ENCODE results near the gene MAS1L.

The MAS1L gene

DNA sequence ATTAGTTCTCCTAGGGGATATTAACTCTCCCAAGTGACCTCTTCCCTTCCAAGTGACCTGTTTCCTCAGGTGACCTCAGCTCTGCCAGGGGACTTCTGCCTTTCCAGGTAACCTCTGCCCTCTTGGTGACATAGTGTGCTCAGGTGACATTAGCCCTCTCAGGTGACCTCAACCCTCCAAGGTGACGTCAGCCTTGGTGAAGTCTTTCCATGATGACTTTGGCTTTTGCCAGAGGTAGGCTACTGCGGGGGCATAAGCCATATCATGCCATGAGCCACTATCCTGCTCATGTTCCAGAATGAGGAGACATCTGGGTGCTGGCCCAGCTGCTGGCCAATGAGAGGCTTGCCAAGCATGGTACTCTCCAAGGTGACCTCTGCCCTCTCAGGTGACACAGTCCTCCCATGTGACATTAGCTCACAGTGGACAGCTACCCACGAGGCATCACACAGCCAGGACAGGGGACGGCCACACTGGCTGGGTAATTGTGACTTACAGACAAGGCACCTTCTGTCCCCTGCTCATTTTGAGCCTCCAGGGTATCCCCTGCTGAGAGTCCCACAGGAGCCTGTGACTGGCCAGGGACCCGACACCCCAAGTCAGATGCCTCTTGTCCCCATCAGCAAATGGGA is 40.7 kb upstream of the MAS1L start:
- TF ChIP-seq, protein P1, sequence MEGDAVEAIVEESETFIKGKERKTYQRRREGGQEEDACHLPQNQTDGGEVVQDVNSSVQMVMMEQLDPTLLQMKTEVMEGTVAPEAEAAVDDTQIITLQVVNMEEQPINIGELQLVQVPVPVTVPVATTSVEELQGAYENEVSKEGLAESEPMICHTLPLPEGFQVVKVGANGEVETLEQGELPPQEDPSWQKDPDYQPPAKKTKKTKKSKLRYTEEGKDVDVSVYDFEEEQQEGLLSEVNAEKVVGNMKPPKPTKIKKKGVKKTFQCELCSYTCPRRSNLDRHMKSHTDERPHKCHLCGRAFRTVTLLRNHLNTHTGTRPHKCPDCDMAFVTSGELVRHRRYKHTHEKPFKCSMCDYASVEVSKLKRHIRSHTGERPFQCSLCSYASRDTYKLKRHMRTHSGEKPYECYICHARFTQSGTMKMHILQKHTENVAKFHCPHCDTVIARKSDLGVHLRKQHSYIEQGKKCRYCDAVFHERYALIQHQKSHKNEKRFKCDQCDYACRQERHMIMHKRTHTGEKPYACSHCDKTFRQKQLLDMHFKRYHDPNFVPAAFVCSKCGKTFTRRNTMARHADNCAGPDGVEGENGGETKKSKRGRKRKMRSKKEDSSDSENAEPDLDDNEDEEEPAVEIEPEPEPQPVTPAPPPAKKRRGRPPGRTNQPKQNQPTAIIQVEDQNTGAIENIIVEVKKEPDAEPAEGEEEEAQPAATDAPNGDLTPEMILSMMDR (IDR thresholded peaks at IDR 0.05; ENCODE audit: low read depth, low read length, missing control alignments) = no peak
- no peak overlapping the region for H3K4me3 ChIP-seq (replicated peaks; ENCODE audit: low read depth, low read length)
- DNase-seq (ENCODE audit: extremely low read depth, low read depth) = no peak

DNA sequence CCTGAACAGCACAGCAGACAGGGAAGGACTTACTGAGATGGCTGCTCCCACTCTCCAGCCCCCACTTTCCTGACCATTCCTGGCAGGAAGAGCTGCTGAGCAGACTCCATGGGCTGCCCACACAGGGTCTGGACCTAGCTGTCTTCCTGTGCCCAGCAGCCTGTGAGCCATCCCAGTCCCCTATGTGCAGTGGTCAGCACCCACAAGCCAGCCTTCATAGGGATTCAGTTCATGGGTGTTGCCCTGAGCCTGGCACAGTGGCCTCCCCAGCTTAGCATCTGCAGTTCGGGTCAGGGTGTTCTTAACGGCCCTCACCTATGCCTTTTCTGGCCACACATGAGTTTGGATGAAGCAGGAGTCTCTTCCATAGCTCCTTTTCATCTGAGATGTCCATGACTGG is 39.8 kb upstream of the MAS1L start:
- no peak for DNase-seq (ENCODE audit: extremely low read depth, low read depth)
- H3K4me3 ChIP-seq (replicated peaks; ENCODE audit: low read depth, low read length) = no peak overlapping the region
- TF ChIP-seq, protein P1 (IDR thresholded peaks at IDR 0.05; ENCODE audit: low read depth, low read length, missing control alignments) = no peak

DNA sequence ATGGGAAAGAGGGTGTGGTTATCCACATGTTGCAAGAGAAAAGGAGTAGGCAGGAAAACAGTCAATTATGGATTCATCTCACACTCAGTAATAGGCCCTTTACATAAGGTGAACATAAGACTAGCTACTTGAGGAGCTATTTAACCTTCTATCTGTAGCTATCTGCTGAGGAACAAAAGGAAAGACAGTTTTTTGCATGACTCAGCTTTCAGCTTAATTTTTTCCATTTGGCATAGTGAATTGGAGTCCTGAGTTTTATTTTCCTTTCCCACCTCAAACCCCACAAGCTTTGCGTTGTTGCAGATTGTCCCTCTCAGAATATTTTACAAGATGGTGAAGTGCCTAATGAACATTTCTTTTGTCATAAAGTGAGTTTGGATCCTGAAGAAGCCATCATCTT is 39.4 kb upstream of the MAS1L start:
- TF ChIP-seq, protein P1 (IDR thresholded peaks at IDR 0.05; ENCODE audit: low read depth, low read length, missing control alignments) = no peak
- H3K4me3 ChIP-seq (replicated peaks; ENCODE audit: low read depth, low read length) = no peak overlapping the region
- no peak for DNase-seq (ENCODE audit: extremely low read depth, low read depth)

DNA sequence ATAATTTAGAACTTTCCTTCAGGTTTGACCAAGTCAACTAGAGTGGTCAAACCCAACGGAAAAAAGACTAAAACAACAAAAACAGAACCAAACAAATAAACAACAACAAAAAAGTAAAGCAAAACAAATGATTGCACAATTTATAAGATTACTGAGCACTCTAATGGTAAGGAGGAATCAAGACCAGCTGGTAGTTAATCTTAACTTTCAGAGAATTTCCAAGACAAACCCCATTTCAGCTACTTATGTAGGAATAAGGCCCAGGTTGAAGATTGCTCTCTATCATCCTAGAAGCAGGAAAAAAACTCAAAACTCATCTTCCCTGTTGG is 37.5 kb upstream of the MAS1L start:
- TF ChIP-seq, protein P1 (IDR thresholded peaks at IDR 0.05; ENCODE audit: low read depth, low read length, missing control alignments) = no peak
- no peak overlapping the region for H3K4me3 ChIP-seq (replicated peaks; ENCODE audit: low read depth, low read length)
- no peak for DNase-seq (ENCODE audit: extremely low read depth, low read depth)

DNA sequence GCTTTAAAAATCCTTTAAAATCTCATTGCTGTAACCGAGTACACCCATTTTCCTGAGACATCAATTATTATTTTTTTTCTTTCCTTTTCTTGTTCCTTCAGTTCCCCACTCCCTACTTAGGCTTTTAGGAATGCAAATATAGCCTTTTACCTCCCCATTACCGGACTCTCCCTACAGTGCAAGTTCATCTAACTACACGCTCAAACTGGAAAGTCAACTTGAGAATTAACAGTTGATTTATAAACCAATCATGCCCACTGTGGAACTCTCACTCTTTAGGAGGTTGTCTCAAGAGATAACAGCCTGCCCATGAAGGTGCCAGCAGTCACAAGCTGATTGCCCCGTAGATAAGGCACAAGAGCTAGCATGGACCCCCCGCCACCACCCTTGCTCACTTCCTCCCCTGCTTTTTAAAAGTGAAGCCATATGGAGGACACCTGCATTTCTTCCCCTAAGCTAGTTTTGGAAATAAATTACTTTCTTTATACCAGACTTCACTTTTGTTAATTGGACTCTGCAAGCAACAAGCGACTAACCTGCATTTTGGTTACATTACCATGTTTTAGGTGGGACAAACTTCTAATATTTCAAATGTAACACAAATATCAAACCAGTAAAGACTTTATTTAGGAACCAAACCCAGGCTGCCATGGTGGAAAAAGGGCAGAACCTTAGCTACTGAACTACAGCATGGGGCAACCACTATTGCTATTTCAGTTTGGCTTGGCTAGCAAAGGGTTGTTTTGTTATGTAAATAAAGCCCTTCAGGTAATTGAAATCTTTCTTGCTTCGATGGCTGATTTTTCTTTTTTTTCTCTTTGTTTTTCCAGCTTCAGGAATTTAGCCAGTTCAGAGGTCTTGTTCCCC is 36.9 kb upstream of the MAS1L start:
- H3K4me3 ChIP-seq (replicated peaks; ENCODE audit: low read depth, low read length) = no peak overlapping the region
- TF ChIP-seq, protein P1 (IDR thresholded peaks at IDR 0.05; ENCODE audit: low read depth, low read length, missing control alignments) = no peak
- no peak for DNase-seq (ENCODE audit: extremely low read depth, low read depth)

DNA sequence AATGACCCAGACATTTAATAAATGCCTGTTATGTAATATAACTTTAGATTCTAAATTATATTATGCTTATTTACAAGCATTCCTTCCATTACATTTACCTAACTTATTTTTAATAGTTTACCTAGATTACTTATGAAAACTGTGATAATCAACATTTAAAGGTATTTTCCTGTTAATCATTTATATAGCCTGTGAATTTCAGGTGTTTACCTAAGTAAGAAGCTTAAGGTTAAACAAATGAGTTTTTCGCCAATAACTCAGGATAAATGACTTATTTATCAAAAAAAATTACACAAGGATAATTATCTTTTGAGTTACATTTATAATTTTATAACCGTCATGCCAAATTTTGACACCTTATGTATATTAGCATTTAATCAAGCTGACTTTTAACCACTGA is 36.3 kb upstream of the MAS1L start:
- TF ChIP-seq, protein P1 (IDR thresholded peaks at IDR 0.05; ENCODE audit: low read depth, low read length, missing control alignments) = no peak
- H3K4me3 ChIP-seq (replicated peaks; ENCODE audit: low read depth, low read length) = no peak overlapping the region
- DNase-seq (ENCODE audit: extremely low read depth, low read depth) = no peak

Measured in HFF-Myc (cell line).